Upper lobe of left lung (tissue), 4 donors: ENCODE data around the gene ZNF547.

ENCODE experiments used
- EP300 ChIP-seq, 4 donors: sonication (generic); formaldehyde crosslinking; IDR thresholded peaks; one replicate each; pipeline ENCODE4 v1.5.1; 2017; ENCODE audit warnings: antibody characterized with exemption in 4 of 4, control low read depth in 2 of 4
- POLR2A ChIP-seq, 4 donors: fragments of 450-650 bp; IDR thresholded peaks; one replicate each; pipeline ENCODE4 v1.5.1; 2016 to 2017; ENCODE audit warnings: antibody characterized with exemption in 4 of 4, mild to moderate bottlenecking in 2 of 4
- TF ChIP-seq, protein P1 (sequence below), 6 experiments: fragments of 450-650 bp in 4 of 6; fragments of 200-600 bp in 2 of 6; sonication (generic) in 2 of 6; IDR thresholded peaks; one replicate each; pipeline ENCODE4 v1.5.1; 2016 to 2019; ENCODE audit warnings: antibody characterized with exemption in 6 of 6

GRCh38 chr19:57320180-57321084 is 42.9 kb upstream of the ZNF547 start, which contains the start of gene ZNF543:
- TF ChIP-seq, protein P1, sequence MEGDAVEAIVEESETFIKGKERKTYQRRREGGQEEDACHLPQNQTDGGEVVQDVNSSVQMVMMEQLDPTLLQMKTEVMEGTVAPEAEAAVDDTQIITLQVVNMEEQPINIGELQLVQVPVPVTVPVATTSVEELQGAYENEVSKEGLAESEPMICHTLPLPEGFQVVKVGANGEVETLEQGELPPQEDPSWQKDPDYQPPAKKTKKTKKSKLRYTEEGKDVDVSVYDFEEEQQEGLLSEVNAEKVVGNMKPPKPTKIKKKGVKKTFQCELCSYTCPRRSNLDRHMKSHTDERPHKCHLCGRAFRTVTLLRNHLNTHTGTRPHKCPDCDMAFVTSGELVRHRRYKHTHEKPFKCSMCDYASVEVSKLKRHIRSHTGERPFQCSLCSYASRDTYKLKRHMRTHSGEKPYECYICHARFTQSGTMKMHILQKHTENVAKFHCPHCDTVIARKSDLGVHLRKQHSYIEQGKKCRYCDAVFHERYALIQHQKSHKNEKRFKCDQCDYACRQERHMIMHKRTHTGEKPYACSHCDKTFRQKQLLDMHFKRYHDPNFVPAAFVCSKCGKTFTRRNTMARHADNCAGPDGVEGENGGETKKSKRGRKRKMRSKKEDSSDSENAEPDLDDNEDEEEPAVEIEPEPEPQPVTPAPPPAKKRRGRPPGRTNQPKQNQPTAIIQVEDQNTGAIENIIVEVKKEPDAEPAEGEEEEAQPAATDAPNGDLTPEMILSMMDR (IDR thresholded peaks at IDR 0.05): peak in 1 of 6 experiments; percentile 22
- TF ChIP-seq POLR2A (IDR thresholded peaks at IDR 0.05) (peak; percentile 54 to 78 (median 58)), EP300 (IDR thresholded peaks at IDR 0.05) (no peak)
